ENCODE measurements around the gene TTC16.

The TTC16 gene

DNA sequence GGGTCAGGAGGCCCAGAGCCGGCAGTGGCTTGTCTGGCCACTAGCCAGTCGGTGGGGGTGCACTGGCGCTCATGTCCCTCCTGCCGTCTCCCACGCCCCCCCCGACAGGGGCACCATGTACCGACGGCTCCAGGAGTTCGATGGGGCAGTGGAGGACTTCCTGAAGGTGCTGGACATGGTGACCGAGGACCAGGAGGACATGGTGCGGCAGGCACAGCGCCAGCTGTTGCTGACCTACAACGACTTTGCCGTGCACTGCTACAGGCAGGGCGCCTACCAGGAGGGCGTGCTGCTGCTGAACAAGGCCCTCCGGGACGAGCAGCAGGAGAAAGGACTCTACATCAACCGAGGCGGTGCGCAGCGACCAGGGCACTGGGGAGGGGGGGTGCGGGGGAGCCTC lies 8.1 kb downstream of the TTC16 start:
- DNase-seq (ENCODE audit: insufficient read length, low spot score) (no peak), FAIRE-seq (no peak)
- TF ChIP-seq TAF1 (IDR thresholded peaks at IDR 0.05; ENCODE audit: low read depth, low read length) (no peak), SPI1 (IDR thresholded peaks at IDR 0.05; ENCODE audit: low read depth, low read length) (no peak), POLR2A (IDR thresholded peaks at IDR 0.05; ENCODE audit: low read depth, low read length) (no peak), POLR2AphosphoS5 (IDR thresholded peaks at IDR 0.05; ENCODE audit: low read depth, low read length) (no peak), PAX5 (IDR thresholded peaks at IDR 0.05; ENCODE audit: insufficient read depth, low read length, severe bottlenecking) (no peak), POU2F2 (IDR thresholded peaks at IDR 0.05; ENCODE audit: low read depth, low read length) (no peak)

DNA sequence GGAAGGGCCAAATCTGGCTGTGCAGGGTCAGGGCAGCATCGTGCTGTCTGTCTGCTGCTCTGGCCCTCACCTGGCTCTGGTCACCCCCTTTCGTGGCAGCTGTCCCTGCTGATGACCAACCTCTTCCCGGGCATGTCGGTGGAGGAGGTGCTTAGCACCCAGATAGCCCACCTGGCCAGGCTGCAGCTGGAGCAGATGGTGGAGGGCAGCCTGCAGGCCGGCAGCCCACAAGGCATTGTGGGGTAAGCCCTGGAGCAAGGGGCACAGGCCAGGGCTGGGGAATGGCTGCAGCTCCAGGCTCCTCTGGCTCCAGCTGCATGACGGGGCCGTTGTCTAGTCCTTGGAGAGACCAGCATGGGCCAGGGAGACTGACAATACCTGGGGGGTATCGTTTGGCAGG lies 11.0 kb downstream of the TTC16 start:
- DNase-seq (ENCODE audit: insufficient read length, low spot score) (no peak), FAIRE-seq (no peak)
- TF ChIP-seq SPI1 (IDR thresholded peaks at IDR 0.05; ENCODE audit: low read depth, low read length): no peak
- TF ChIP-seq TAF1 (IDR thresholded peaks at IDR 0.05; ENCODE audit: low read depth, low read length): no peak
- TF ChIP-seq POU2F2 (IDR thresholded peaks at IDR 0.05; ENCODE audit: low read depth, low read length): no peak
- TF ChIP-seq POLR2A (IDR thresholded peaks at IDR 0.05; ENCODE audit: low read depth, low read length): no peak
- TF ChIP-seq PAX5 (IDR thresholded peaks at IDR 0.05; ENCODE audit: insufficient read depth, low read length, severe bottlenecking): no peak
- no peak for TF ChIP-seq POLR2AphosphoS5 (IDR thresholded peaks at IDR 0.05; ENCODE audit: low read depth, low read length)

DNA sequence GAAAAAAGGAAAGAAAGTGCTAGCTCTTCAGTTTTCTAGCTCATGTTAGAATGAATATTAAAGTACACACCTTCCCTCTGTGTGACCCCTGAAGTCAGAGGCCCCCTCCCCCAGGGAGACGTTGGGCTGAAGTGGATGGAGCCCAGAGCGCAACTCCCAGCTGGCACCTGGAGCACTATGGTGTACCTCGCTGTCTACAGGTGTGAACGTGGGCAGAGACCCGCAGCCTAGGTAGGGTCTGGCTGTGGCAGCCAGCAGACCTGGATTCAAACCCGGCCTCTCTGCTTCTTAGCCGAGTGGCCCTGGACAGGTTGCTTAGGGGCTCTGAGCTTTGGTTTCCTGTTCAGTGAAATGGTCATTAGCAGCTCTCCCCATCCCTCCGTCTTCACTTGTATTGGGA lies 12.9 kb downstream of the TTC16 start:
- no peak for DNase-seq (ENCODE audit: insufficient read length, low spot score)
- no peak for FAIRE-seq
- TF ChIP-seq PAX5 (IDR thresholded peaks at IDR 0.05; ENCODE audit: insufficient read depth, low read length, severe bottlenecking): no peak
- no peak for TF ChIP-seq POU2F2 (IDR thresholded peaks at IDR 0.05; ENCODE audit: low read depth, low read length)
- no peak for TF ChIP-seq SPI1 (IDR thresholded peaks at IDR 0.05; ENCODE audit: low read depth, low read length)
- TF ChIP-seq POLR2AphosphoS5 (IDR thresholded peaks at IDR 0.05; ENCODE audit: low read depth, low read length): no peak

DNA sequence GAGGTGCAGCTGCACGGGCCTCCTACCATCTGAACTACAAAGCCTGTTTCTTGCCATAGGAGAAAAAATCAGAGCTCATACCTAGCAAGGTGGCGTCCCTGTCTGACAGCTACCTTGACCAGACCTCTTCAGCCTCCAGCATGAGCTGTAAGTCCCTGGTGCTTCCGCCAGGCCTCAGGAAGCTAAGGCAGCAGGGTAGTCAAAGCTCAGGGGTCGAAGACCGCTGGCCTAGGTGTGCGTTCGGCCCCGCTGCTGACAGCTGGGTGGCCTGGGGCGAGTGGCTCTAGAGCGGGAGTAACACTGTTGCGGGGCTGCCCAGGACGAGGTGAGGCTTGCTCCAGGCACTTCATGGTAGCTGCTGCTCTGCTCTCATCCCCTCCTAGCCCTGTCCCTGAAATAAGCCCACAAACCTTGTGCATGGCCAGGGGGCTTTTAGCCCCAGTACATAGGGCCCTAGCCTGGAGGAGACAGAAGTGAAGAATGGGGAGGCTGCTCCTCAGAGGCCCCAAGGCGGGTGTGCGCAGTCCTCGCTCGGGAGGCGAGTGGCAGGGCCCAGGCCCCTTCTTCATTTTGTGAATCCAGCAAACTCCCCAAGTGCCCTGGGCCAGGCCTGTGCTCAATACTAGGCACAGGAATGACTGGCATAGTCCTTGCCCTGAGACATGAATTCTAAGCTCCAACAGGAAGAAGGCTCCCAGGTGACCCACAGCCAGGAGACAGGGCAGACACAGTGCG lies 13.8 kb downstream of the TTC16 start:
- no peak for TF ChIP-seq POU2F2 (IDR thresholded peaks at IDR 0.05; ENCODE audit: low read depth, low read length)
- no peak for TF ChIP-seq POLR2A (IDR thresholded peaks at IDR 0.05; ENCODE audit: low read depth, low read length)
- TF ChIP-seq TAF1 (IDR thresholded peaks at IDR 0.05; ENCODE audit: low read depth, low read length): no peak
- no peak for TF ChIP-seq PAX5 (IDR thresholded peaks at IDR 0.05; ENCODE audit: insufficient read depth, low read length, severe bottlenecking)
- no peak for TF ChIP-seq POLR2AphosphoS5 (IDR thresholded peaks at IDR 0.05; ENCODE audit: low read depth, low read length)
- no peak for TF ChIP-seq SPI1 (IDR thresholded peaks at IDR 0.05; ENCODE audit: low read depth, low read length)
- DNase-seq (ENCODE audit: insufficient read length, low spot score): no peak
- no peak for FAIRE-seq

DNA sequence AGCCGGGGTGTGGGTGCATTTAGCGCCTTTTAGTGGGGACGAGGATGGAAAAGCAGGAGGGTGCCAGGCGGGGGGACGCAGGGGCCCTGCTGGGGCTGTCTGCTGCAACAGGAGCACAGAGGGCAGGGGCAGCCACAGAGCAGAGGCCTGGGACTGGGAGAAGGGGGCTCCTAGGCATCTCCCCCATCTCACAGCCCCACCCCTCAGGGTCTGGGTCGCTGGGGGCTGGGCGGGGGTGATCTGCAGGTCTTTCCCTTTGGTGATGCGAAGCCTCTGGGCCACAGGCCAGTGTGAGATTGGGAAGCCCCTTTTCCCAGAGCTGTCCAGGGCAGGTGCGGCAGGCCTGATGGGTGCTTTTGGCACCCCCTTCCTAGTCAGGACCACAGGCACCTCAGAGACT lies 14.4 kb downstream of the TTC16 start:
- no peak for TF ChIP-seq POU2F2 (IDR thresholded peaks at IDR 0.05; ENCODE audit: low read depth, low read length)
- TF ChIP-seq PAX5 (IDR thresholded peaks at IDR 0.05; ENCODE audit: insufficient read depth, low read length, severe bottlenecking): no peak
- DNase-seq (ENCODE audit: insufficient read length, low spot score) (no peak), FAIRE-seq (no peak)

DNA sequence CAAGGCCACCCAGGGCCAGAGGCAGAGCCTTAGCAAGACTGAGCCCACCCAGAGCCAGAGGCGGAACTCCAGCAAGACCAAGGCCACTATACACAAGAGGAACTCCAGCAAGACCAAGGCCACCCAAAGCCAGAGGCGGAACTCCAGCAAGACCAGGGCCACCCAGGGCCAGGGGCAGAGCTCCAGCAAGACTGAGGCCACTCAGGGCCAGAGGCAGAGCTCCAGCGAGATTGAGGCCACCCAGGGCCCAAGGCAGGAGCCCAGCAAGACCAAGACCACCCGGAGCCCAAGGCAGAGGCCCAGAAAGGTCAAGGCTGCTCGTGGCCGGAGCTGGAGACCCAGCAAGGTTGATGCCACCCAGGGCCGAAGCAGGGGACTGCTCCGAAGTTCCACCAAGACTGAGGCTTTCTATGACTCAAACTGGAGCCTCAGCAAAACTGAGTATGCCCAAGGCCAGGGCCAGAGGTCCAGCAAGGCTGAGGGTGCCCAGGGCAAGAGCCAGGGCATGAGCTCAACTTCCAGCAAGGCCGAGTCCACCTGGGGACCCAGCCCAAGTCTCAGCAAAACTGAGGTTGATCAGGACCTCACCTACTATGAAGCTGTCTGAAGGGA lies 15.0 kb downstream of the TTC16 start:
- DNase-seq (ENCODE audit: insufficient read length, low spot score): no peak
- FAIRE-seq: no peak
- TF ChIP-seq POU2F2 (IDR thresholded peaks at IDR 0.05; ENCODE audit: low read depth, low read length): no peak
- TF ChIP-seq SPI1 (IDR thresholded peaks at IDR 0.05; ENCODE audit: low read depth, low read length): no peak
- no peak for TF ChIP-seq PAX5 (IDR thresholded peaks at IDR 0.05; ENCODE audit: insufficient read depth, low read length, severe bottlenecking)
- no peak for TF ChIP-seq TAF1 (IDR thresholded peaks at IDR 0.05; ENCODE audit: low read depth, low read length)
- no peak for TF ChIP-seq POLR2A (IDR thresholded peaks at IDR 0.05; ENCODE audit: low read depth, low read length)
- TF ChIP-seq POLR2AphosphoS5 (IDR thresholded peaks at IDR 0.05; ENCODE audit: low read depth, low read length): no peak

DNA sequence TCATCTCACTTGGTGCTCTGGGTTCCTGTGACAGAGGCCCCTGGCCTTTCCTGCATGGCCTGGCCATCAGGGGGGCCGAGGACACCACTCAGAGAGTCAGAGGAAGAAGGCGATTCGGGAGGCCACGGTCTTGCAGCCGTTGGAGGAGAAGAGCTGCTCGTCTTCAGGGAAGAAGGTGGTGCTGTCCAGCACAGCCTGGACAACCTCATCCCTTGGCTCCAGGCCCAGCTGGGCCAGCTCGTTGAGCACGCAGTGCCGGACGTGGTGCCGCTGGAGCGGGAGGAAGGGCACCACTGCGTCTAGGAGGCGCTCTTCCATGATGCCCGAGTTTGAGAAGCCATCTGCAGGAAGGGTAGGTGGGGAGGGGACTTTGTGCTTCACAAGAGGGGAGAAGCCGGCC lies 16.1 kb downstream of the TTC16 start:
- FAIRE-seq (no peak), DNase-seq (ENCODE audit: insufficient read length, low spot score) (no peak)
- TF ChIP-seq POLR2AphosphoS5 (IDR thresholded peaks at IDR 0.05; ENCODE audit: low read depth, low read length) (no peak), SPI1 (IDR thresholded peaks at IDR 0.05; ENCODE audit: low read depth, low read length) (no peak), POLR2A (IDR thresholded peaks at IDR 0.05; ENCODE audit: low read depth, low read length) (no peak), TAF1 (IDR thresholded peaks at IDR 0.05; ENCODE audit: low read depth, low read length) (no peak), POU2F2 (IDR thresholded peaks at IDR 0.05; ENCODE audit: low read depth, low read length) (no peak), PAX5 (IDR thresholded peaks at IDR 0.05; ENCODE audit: insufficient read depth, low read length, severe bottlenecking) (no peak)

DNA sequence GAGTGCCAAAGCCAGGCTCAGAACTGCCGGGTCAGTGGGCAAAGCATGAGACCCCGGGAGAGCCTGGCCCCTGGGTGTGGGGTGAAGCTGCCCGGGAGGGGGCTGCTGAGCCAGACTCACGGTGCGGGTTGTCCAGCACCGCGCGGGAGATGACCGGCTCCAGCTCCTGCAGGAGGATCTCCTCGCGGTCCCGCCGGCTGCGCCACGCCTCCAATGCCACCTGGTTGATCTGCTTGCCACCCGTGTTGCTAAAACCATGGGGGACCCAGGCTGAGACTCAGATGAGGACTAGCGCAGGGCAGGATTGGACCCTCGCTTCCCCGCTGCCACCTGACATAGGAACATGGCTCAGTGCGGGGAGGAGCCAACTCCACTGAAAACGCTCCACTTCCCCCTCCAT lies 16.6 kb downstream of the TTC16 start:
- DNase-seq (ENCODE audit: insufficient read length, low spot score): no peak
- no peak for FAIRE-seq
- TF ChIP-seq POLR2A (IDR thresholded peaks at IDR 0.05; ENCODE audit: low read depth, low read length) (no peak), TAF1 (IDR thresholded peaks at IDR 0.05; ENCODE audit: low read depth, low read length) (no peak), SPI1 (IDR thresholded peaks at IDR 0.05; ENCODE audit: low read depth, low read length) (no peak), POU2F2 (IDR thresholded peaks at IDR 0.05; ENCODE audit: low read depth, low read length) (no peak)

DNA sequence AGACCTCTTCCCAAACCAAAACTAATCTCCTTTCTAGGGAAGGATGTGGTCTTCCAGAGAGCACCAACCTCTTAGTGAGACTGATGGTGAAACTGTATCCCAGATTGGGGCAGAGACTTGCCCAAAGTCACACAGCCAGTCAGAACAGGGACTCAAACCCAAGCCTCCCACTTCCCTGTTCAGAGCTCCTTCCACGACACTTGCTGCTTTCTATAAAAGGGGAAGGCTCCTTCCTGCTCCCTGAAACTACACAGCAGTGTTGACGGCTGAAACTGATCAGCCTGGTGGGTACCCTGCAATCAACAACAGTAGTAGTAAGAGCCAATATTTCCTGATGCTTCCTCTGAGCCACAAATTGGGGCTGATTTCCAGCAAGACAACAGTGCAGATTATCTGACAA lies 17.7 kb downstream of the TTC16 start:
- no peak for DNase-seq (ENCODE audit: insufficient read length, low spot score)

More for the DNA sequence above, 17.7 kb downstream of the TTC16 start:
- TF ChIP-seq POLR2AphosphoS5 (IDR thresholded peaks at IDR 0.05; ENCODE audit: low read depth, low read length): no peak
- TF ChIP-seq PAX5 (IDR thresholded peaks at IDR 0.05; ENCODE audit: insufficient read depth, low read length, severe bottlenecking): no peak
- no peak for TF ChIP-seq SPI1 (IDR thresholded peaks at IDR 0.05; ENCODE audit: low read depth, low read length)
- TF ChIP-seq POLR2A (IDR thresholded peaks at IDR 0.05; ENCODE audit: low read depth, low read length): no peak
- no peak for TF ChIP-seq TAF1 (IDR thresholded peaks at IDR 0.05; ENCODE audit: low read depth, low read length)
- TF ChIP-seq POU2F2 (IDR thresholded peaks at IDR 0.05; ENCODE audit: low read depth, low read length): no peak
- no peak for FAIRE-seq

Measured in GM12891 (cell line).